DMS 273 treated with DMSO at 0.1 percent for 48 hours (cell line): Measurements from ENCODE around the gene TST.
"Not testable (repeated sequence)": the region's sequence is repeated elsewhere in the genome, so short reads cannot be mapped to it uniquely, and the experiment has no call there.

Source experiments
- DNase-seq: peaks from one replicate; lab custom pipeline; 2025; lab: John Stamatoyannopoulos, UW

The TST gene

GRCh38 chr22:37014415-37014806 is 4.8 kb downstream of the TST start:
- DNase-seq: no peak

- DNase-seq: no peak
Measured at GRCh38 chr22:37012956-37013355, 6.3 kb downstream of the TST start.

GRCh38 chr22:37012262-37012904 is 6.9 kb downstream of the TST start:
- DNase-seq: no peak

GRCh38 chr22:37011472-37011871 is 7.8 kb downstream of the TST start:
- no peak for DNase-seq

- no peak for DNase-seq
Measured at GRCh38 chr22:37010976-37011375, 8.3 kb downstream of the TST start.

- no peak for DNase-seq
Measured at GRCh38 chr22:37010174-37010573, 9.1 kb downstream of the TST start.

- no peak for DNase-seq
Measured at GRCh38 chr22:37009490-37009889, 9.8 kb downstream of the TST start.

GRCh38 chr22:37008365-37008764 is 10.9 kb downstream of the TST start:
- DNase-seq: no peak

GRCh38 chr22:37007651-37008050 is 11.6 kb downstream of the TST start:
- no peak for DNase-seq

- DNase-seq: no peak
Measured at GRCh38 chr22:37002633-37003032, 16.6 kb downstream of the TST start.

- no peak for DNase-seq
Measured at GRCh38 chr22:37001826-37002225, 17.4 kb downstream of the TST start.

GRCh38 chr22:37000676-37001534 is 18.3 kb downstream of the TST start:
- no peak for DNase-seq

- no peak for DNase-seq
Measured at GRCh38 chr22:36999463-36999862, 19.8 kb downstream of the TST start.

GRCh38 chr22:36998620-36999351 is 20.5 kb downstream of the TST start:
- no peak for DNase-seq

GRCh38 chr22:36997746-36998145 is 21.5 kb downstream of the TST start:
- DNase-seq: no peak

- DNase-seq: no peak
Measured at GRCh38 chr22:36991206-36991605, 28.0 kb downstream of the TST start.

GRCh38 chr22:36990457-36990856 is 28.8 kb downstream of the TST start:
- no peak for DNase-seq

GRCh38 chr22:36989012-36989411 is 30.2 kb downstream of the TST start:
- not testable (repeated sequence) for DNase-seq

GRCh38 chr22:36988075-36988832 is 31.0 kb downstream of the TST start:
- no peak for DNase-seq

- no peak for DNase-seq
Measured at GRCh38 chr22:36986242-36986821, 32.9 kb downstream of the TST start.

- no peak for DNase-seq
Measured at GRCh38 chr22:36985211-36985889, 33.9 kb downstream of the TST start.
